HepG2 (cell line): Measurements from ENCODE around the gene ABCC12. TPM values are rescaled to one million over a fixed set of nuclear protein-coding genes. Genes with fewer than 3 reads are reported as not detected.
A peak's percentile ranks its signal among the peaks of the same experiment; 100 is the strongest.

Source experiments
- CHD4 ChIP-seq: fragments of 200-600 bp; sonication (generic); IDR thresholded peaks from 2 replicates; pipeline ENCODE4 v1.7.0; 2017; ENCODE audit warnings: mild to moderate bottlenecking, low read length, borderline replicate concordance
- FOXP1 ChIP-seq, 2 experiments: fragments of 450-650 bp in 1 of 2; IDR thresholded peaks; 2 replicates each; pipeline ENCODE4 v1.6.1; 2017 to 2018; ENCODE audit warnings: antibody characterized with exemption in 1 of 2
- GTF2F1 ChIP-seq: fragments of 150-350 bp; IDR thresholded peaks from 2 replicates; pipeline ENCODE4 v1.6.1; 2014; ENCODE audit warnings: low read length
- HCFC1 ChIP-seq: fragments of 150-350 bp; IDR thresholded peaks from 2 replicates; pipeline ENCODE4 v1.6.1; 2014; ENCODE audit warnings: low read depth, low read length
- HNF4G ChIP-seq, 2 experiments: sonication (generic) in 1 of 2; formaldehyde crosslinking in 1 of 2; IDR thresholded peaks; 2 replicates each; pipeline versions ENCODE4 v1.4.0 to v1.6.1; 2011 to 2020; ENCODE audit warnings: borderline replicate concordance in 2 of 2, low read depth in 2 of 2, mild to moderate bottlenecking in 2 of 2, low read length in 1 of 2, missing genetic modification reagents in 1 of 2, moderate library complexity in 1 of 2
- PPARG ChIP-seq: conservative IDR thresholded peaks from 2 replicates; pipeline ENCODE4 v1.6.1; 2016; ENCODE audit warnings: missing biosample characterization, missing genetic modification reagents
- SRSF1 ChIP-seq: fragments of 200-400 bp; formaldehyde crosslinking; optimal IDR thresholded peaks from 2 replicates; pipeline ENCODE3; 2017; ENCODE audit warnings: mild to moderate bottlenecking, low read depth, low read length, moderate library complexity
- TEAD2 ChIP-seq: sonication (generic); formaldehyde crosslinking; IDR thresholded peaks from 2 replicates; pipeline ENCODE4 v1.9.0; 2021; ENCODE audit warnings: missing genetic modification reagents
- ZNF232 ChIP-seq: sonication (generic); formaldehyde crosslinking; IDR thresholded peaks from 2 replicates; pipeline ENCODE4 v1.4.0; 2020; ENCODE audit warnings: missing genetic modification reagents, borderline replicate concordance
- ZNF30 ChIP-seq: sonication (generic); formaldehyde crosslinking; IDR thresholded peaks from 2 replicates; pipeline ENCODE4 v1.5.0; 2020; ENCODE audit warnings: mild to moderate bottlenecking, missing genetic modification reagents
- ZNF788 ChIP-seq: sonication (generic); formaldehyde crosslinking; IDR thresholded peaks from 2 replicates; pipeline ENCODE4 v1.5.0; 2020; ENCODE audit warnings: mild to moderate bottlenecking, missing genetic modification reagents, borderline replicate concordance
- ZNF878 ChIP-seq: sonication (generic); formaldehyde crosslinking; IDR thresholded peaks from 2 replicates; pipeline ENCODE4 v1.8.1; 2023; ENCODE audit warnings: mild to moderate bottlenecking, missing genetic modification reagents, moderate library complexity
- ZZZ3 ChIP-seq: sonication (generic); formaldehyde crosslinking; IDR thresholded peaks from 2 replicates; pipeline ENCODE4 v1.4.0; 2020; ENCODE audit warnings: missing genetic modification reagents, mild to moderate bottlenecking, borderline replicate concordance
- polyA plus RNA-seq, 8 experiments: library from polyadenylated mRNA; depleted of rRNA in 3 of 8; stranded (reverse) in 7 of 8; unstranded in 1 of 8; fragments of >200 nt; fragmentation: Illumina TruSeq in 4 of 8; extraction: Trizol in 4 of 8; gene quantifications; 2 replicates each; pipeline versions ENCODE4 v1.2.1 to v1.2.3, GENCODE V29; 2011 to 2016; ENCODE audit warnings: low read depth in 4 of 8, missing spikeins in 1 of 8, mixed read lengths in 1 of 8; ENCODE audit not compliant: insufficient read depth in 1 of 8
- total RNA-seq, 5 experiments: library from RNA; depleted of rRNA; stranded (reverse); fragments of >200 nt; fragmentation: Illumina TruSeq; extraction: Trizol; gene quantifications; 2 replicates each; pipeline ENCODE4 v1.2.3, GENCODE V29; 2016; ENCODE audit warnings: low read depth in 1 of 5
- TF ChIP-seq, protein P1 (sequence below): sonication (generic); formaldehyde crosslinking; IDR thresholded peaks from 2 replicates; pipeline ENCODE4 v1.4.0; 2020; ENCODE audit warnings: mild to moderate bottlenecking, missing genetic modification reagents
- TF ChIP-seq, protein P2 (sequence below): sonication (generic); formaldehyde crosslinking; IDR thresholded peaks from 2 replicates; pipeline ENCODE4 v1.5.1; 2020; ENCODE audit warnings: missing genetic modification reagents, mild to moderate bottlenecking, borderline replicate concordance
- TF ChIP-seq, protein P3 (sequence below): sonication (generic); formaldehyde crosslinking; IDR thresholded peaks from 2 replicates; pipeline ENCODE4 v1.4.0; 2020; ENCODE audit warnings: missing genetic modification reagents, borderline replicate concordance
- TF ChIP-seq, protein P4 (sequence below): sonication (generic); formaldehyde crosslinking; IDR thresholded peaks from 2 replicates; pipeline ENCODE4 v1.8.1; 2023; ENCODE audit warnings: missing genetic modification reagents, mild to moderate bottlenecking, borderline replicate concordance
- TF ChIP-seq, protein P5 (sequence below): sonication (generic); formaldehyde crosslinking; IDR thresholded peaks from 2 replicates; pipeline ENCODE4 v1.5.0; 2020; ENCODE audit warnings: missing genetic modification reagents

The ABCC12 gene
- total and polyA plus RNA-seq, 2 of the 13 experiments (the other 11 are each of a cell fraction or from before 2014, with no cell fraction given) = not detected

DNA sequence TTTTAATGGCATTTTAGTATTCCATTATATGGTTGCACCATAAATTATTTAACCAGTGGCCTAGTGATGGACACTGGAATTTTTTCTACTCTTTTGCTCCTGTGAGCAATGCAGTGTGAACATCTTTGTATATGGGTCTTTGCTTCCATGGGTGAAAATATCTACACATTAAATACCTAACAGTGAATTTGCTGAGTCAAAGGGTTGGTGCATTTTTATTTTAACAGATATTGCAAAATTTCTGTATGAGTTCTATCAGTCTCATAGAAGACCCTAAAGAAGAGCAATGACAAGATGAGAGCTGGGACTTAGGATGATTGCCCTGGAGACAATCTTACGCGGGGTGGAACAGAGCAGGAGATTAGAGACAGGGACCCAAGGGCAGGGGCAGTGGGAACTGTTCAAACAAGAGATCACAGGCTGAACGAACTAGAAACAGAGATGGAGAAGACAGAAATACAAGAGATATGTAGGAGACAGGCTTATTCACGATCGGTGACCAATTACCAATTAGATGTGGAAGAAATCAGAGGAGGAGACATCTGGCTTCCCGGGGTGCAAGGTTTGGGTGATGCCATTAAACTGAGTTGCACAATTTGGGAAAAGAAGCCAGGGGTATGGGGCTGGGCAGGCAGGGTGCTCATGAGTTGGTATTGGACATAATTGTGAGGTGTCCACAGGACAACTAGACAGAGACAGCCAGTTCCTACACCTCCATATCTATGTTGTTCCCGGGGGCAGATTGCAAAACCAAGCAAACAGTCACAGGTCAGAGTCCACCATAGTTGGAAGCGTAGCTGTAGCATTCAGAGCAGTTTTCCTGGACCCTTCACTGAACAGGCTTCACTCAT is 48.4 kb upstream of the ABCC12 start (continued):
- TF ChIP-seq, protein P1, sequence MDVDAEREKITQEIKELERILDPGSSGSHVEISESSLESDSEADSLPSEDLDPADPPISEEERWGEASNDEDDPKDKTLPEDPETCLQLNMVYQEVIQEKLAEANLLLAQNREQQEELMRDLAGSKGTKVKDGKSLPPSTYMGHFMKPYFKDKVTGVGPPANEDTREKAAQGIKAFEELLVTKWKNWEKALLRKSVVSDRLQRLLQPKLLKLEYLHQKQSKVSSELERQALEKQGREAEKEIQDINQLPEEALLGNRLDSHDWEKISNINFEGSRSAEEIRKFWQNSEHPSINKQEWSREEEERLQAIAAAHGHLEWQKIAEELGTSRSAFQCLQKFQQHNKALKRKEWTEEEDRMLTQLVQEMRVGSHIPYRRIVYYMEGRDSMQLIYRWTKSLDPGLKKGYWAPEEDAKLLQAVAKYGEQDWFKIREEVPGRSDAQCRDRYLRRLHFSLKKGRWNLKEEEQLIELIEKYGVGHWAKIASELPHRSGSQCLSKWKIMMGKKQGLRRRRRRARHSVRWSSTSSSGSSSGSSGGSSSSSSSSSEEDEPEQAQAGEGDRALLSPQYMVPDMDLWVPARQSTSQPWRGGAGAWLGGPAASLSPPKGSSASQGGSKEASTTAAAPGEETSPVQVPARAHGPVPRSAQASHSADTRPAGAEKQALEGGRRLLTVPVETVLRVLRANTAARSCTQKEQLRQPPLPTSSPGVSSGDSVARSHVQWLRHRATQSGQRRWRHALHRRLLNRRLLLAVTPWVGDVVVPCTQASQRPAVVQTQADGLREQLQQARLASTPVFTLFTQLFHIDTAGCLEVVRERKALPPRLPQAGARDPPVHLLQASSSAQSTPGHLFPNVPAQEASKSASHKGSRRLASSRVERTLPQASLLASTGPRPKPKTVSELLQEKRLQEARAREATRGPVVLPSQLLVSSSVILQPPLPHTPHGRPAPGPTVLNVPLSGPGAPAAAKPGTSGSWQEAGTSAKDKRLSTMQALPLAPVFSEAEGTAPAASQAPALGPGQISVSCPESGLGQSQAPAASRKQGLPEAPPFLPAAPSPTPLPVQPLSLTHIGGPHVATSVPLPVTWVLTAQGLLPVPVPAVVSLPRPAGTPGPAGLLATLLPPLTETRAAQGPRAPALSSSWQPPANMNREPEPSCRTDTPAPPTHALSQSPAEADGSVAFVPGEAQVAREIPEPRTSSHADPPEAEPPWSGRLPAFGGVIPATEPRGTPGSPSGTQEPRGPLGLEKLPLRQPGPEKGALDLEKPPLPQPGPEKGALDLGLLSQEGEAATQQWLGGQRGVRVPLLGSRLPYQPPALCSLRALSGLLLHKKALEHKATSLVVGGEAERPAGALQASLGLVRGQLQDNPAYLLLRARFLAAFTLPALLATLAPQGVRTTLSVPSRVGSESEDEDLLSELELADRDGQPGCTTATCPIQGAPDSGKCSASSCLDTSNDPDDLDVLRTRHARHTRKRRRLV (CRISPR knock-in tag) = no peak
- TF ChIP-seq GTF2F1 (0 out of 2 replicates have a peak, but pooled peaks have one; percentile 32), ZNF30 (CRISPR knock-in tag) (no peak), HNF4G (IDR thresholded peaks at IDR 0.05; ENCODE audit: borderline replicate concordance, low read depth, low read length) (peak; percentile 100), HNF4G (CRISPR knock-in tag; IDR thresholded peaks at IDR 0.05; ENCODE audit: borderline replicate concordance, low read depth) (peak; percentile 99), SRSF1 (no peak), PPARG (CRISPR knock-in tag) (peak; percentile 85), ZNF878 (CRISPR knock-in tag) (peak; percentile 94), ZZZ3 (CRISPR knock-in tag) (no peak), ZNF232 (CRISPR knock-in tag) (peak; percentile 86; the same call in 1 of the 2 replicates), TEAD2 (no peak), CHD4 (no peak; the same call in 1 of the 2 replicates), ZNF788 (peak; percentile 98; the same call in 1 of the 2 replicates), FOXP1 (IDR thresholded peaks at IDR 0.05) (peak; percentile 75; the same call in 1 of the 2 replicates), FOXP1 (CRISPR knock-in tag; IDR thresholded peaks at IDR 0.05) (peak; percentile 94), HCFC1 (no peak)
- TF ChIP-seq, protein P2, sequence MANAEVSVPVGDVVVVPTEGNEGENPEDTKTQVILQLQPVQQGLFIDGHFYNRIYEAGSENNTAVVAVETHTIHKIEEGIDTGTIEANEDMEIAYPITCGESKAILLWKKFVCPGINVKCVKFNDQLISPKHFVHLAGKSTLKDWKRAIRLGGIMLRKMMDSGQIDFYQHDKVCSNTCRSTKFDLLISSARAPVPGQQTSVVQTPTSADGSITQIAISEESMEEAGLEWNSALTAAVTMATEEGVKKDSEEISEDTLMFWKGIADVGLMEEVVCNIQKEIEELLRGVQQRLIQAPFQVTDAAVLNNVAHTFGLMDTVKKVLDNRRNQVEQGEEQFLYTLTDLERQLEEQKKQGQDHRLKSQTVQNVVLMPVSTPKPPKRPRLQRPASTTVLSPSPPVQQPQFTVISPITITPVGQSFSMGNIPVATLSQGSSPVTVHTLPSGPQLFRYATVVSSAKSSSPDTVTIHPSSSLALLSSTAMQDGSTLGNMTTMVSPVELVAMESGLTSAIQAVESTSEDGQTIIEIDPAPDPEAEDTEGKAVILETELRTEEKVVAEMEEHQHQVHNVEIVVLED = peak; percentile 54; the same call in 1 of the 2 replicates
- TF ChIP-seq, protein P3, sequence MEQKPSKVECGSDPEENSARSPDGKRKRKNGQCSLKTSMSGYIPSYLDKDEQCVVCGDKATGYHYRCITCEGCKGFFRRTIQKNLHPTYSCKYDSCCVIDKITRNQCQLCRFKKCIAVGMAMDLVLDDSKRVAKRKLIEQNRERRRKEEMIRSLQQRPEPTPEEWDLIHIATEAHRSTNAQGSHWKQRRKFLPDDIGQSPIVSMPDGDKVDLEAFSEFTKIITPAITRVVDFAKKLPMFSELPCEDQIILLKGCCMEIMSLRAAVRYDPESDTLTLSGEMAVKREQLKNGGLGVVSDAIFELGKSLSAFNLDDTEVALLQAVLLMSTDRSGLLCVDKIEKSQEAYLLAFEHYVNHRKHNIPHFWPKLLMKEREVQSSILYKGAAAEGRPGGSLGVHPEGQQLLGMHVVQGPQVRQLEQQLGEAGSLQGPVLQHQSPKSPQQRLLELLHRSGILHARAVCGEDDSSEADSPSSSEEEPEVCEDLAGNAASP (CRISPR knock-in tag) = peak; percentile 93
- TF ChIP-seq, protein P4, sequence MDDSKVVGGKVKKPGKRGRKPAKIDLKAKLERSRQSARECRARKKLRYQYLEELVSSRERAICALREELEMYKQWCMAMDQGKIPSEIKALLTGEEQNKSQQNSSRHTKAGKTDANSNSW (CRISPR knock-in tag) = no peak
- TF ChIP-seq, protein P5, sequence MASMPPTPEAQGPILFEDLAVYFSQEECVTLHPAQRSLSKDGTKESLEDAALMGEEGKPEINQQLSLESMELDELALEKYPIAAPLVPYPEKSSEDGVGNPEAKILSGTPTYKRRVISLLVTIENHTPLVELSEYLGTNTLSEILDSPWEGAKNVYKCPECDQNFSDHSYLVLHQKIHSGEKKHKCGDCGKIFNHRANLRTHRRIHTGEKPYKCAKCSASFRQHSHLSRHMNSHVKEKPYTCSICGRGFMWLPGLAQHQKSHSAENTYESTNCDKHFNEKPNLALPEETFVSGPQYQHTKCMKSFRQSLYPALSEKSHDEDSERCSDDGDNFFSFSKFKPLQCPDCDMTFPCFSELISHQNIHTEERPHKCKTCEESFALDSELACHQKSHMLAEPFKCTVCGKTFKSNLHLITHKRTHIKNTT = no peak
